Esophagus squamous epithelium (tissue), 5 donors: ENCODE results near the gene YTHDC1. TPM values are rescaled to one million over a fixed set of nuclear protein-coding genes. Genes with fewer than 3 reads are reported as not detected.

Source experiments
- DNase-seq: peaks from one replicate; lab custom pipeline; 2025; lab: John Stamatoyannopoulos, UW
- H3K27ac ChIP-seq, 4 donors: fragments of 200-600 bp; sonication (generic); one replicate each; pipeline ENCODE4 v1.5.1; 2016 to 2019; ENCODE audit warnings: mild to moderate bottlenecking in 1 of 4
- H3K27me3 ChIP-seq, 4 donors: fragments of 200-600 bp; sonication (generic); 1 replicate in 3 of 4; 2 replicates in 1 of 4; pipeline versions ENCODE4 v1.5.1 to v1.6.0; 2017 to 2021; ENCODE audit warnings: antibody characterized with exemption in 1 of 4
- H3K36me3 ChIP-seq, 3 donors: fragments of 200-600 bp; sonication (generic); one replicate each; pipeline ENCODE4 v1.5.1; 2016 to 2019
- H3K4me1 ChIP-seq, 3 donors: fragments of 200-600 bp; sonication (generic); one replicate each; pipeline ENCODE4 v1.5.1; 2017 to 2019
- H3K4me3 ChIP-seq, 4 donors: fragments of 200-600 bp; sonication (generic); 1 replicate in 3 of 4; 2 replicates in 1 of 4; pipeline ENCODE4 v1.5.1; 2016 to 2019; ENCODE audit warnings: mild to moderate bottlenecking in 2 of 4, moderate library complexity in 1 of 4
- H3K9me3 ChIP-seq, 3 donors: fragments of 200-600 bp; sonication (generic); one replicate each; pipeline ENCODE4 v1.5.1; 2016 to 2019
- CTCF ChIP-seq, 6 experiments: fragments of 450-650 bp in 4 of 6; fragments of 200-600 bp in 2 of 6; sonication (generic) in 2 of 6; IDR thresholded peaks; one replicate each; pipeline ENCODE4 v1.5.1; 2016 to 2019; ENCODE audit warnings: antibody characterized with exemption in 6 of 6, mild to moderate bottlenecking in 4 of 6, moderate library complexity in 4 of 6
- POLR2A ChIP-seq, 4 donors: fragments of 450-650 bp; IDR thresholded peaks; one replicate each; pipeline ENCODE4 v1.6.1; 2017; ENCODE audit warnings: antibody characterized with exemption in 4 of 4, mild to moderate bottlenecking in 4 of 4, moderate library complexity in 3 of 4
- WGBS, 2 donors: methylation state at CpG; one replicate each; pipeline ENCODE4 v1.1.5; 2018; 5-methylcytosine and 5-hydroxymethylcytosine counted together
- intact Hi-C: fragments of 100-400 bp; cut with DNase I; formaldehyde crosslinking; loops from one replicate; pipeline ENCODE4 v1.15.0; 2022
- total RNA-seq, 4 donors: library from RNA; depleted of rRNA; stranded (reverse); fragments of >200 nt; gene quantifications; one replicate each; pipeline ENCODE4 v1.1.0, GENCODE V29; 2016
- donor health status: DM: yes; HTN: yes; CAD: no.

The YTHDC1 gene
- total RNA-seq, 4 donors from 2014 or later = 36.1 to 79.9 (median 50.7) TPM

- Histone ChIP-seq H3K9me3 (no peaks in the 10 kb centered on the region), H3K27me3 (no peaks in the 10 kb centered on the region), H3K27ac (no peak overlapping the region), H3K4me1 (peaks cover 0 to 50% (median 34%) of the 10 kb centered on the region in 3 donors), H3K4me3 (no peak overlapping the region), H3K36me3 (peaks cover 0 to 56% (median 4%) of the 10 kb centered on the region in 3 donors)
- intact Hi-C loops = no loop called here
- no peak for DNase-seq
- no peak for TF ChIP-seq POLR2A (IDR thresholded peaks at IDR 0.05)
- TF ChIP-seq CTCF (IDR thresholded peaks at IDR 0.05) = no peak
- 86 to 90% methylated on average over 7 of the region's 7 CpGs for WGBS, 2 donors
These were observed 12.4 kb downstream of the YTHDC1 start for GRCh38 chr4:68337522-68337921.

- H3K27me3 ChIP-seq = no peaks in the 10 kb centered on the region
- H3K4me3 ChIP-seq = no peak overlapping the region
- no peak overlapping the region for H3K27ac ChIP-seq
- intact Hi-C loops = no loop called here
- WGBS, 2 donors = 73 to 88% methylated on average over 1 of the region's 1 CpG
- no peaks in the 10 kb centered on the region for H3K9me3 ChIP-seq
- DNase-seq = no peak
- TF ChIP-seq POLR2A (IDR thresholded peaks at IDR 0.05) = no peak
- TF ChIP-seq CTCF (IDR thresholded peaks at IDR 0.05) = no peak
- peaks cover 0 to 62% (median 4%) of the 10 kb centered on the region in 3 donors for H3K36me3 ChIP-seq
- peaks cover 0 to 45% (median 29%) of the 10 kb centered on the region in 3 donors for H3K4me1 ChIP-seq
These were observed 12.9 kb downstream of the YTHDC1 start for GRCh38 chr4:68337004-68337403.

GRCh38 chr4:68336530-68336929 lies 13.4 kb downstream of the YTHDC1 start:
- Histone ChIP-seq H3K9me3 (no peaks in the 10 kb centered on the region), H3K36me3 (peaks cover 0 to 66% (median 4%) of the 10 kb centered on the region in 3 donors), H3K4me1 (peaks cover 0 to 41% (median 24%) of the 10 kb centered on the region in 3 donors), H3K4me3 (no peak overlapping the region), H3K27me3 (no peaks in the 10 kb centered on the region), H3K27ac (no peak overlapping the region)
- no peak for TF ChIP-seq POLR2A (IDR thresholded peaks at IDR 0.05)
- no peak for TF ChIP-seq CTCF (IDR thresholded peaks at IDR 0.05)
- no peak for DNase-seq
- intact Hi-C loops = no loop called here

- Histone ChIP-seq H3K27ac (no peak overlapping the region), H3K9me3 (no peaks in the 10 kb centered on the region), H3K36me3 (peaks cover 10 to 100% (median 28%) of the 10 kb centered on the region in 3 donors), H3K27me3 (no peaks in the 10 kb centered on the region), H3K4me3 (no peak overlapping the region), H3K4me1 (no peaks in the 10 kb centered on the region)
- intact Hi-C loops = no loop called here
- no peak for DNase-seq
- TF ChIP-seq CTCF (IDR thresholded peaks at IDR 0.05) = no peak
- no peak for TF ChIP-seq POLR2A (IDR thresholded peaks at IDR 0.05)
- 70 to 92% methylated on average over 1 of the region's 1 CpG for WGBS, 2 donors
These were observed 23.7 kb downstream of the YTHDC1 start for GRCh38 chr4:68326141-68326540.

- 66 to 80% methylated on average over 4 of the region's 4 CpGs for WGBS, 2 donors
- H3K4me3 ChIP-seq = no peak overlapping the region
- no peak for DNase-seq
- H3K4me1 ChIP-seq = no peaks in the 10 kb centered on the region
- H3K27me3 ChIP-seq = no peaks in the 10 kb centered on the region
- H3K27ac ChIP-seq = no peak overlapping the region
- peaks cover 10 to 97% (median 23%) of the 10 kb centered on the region in 3 donors for H3K36me3 ChIP-seq
- no peak for TF ChIP-seq CTCF (IDR thresholded peaks at IDR 0.05)
- no peak for TF ChIP-seq POLR2A (IDR thresholded peaks at IDR 0.05)
- intact Hi-C loops = no loop called here
- H3K9me3 ChIP-seq = no peaks in the 10 kb centered on the region
These were observed 25.2 kb downstream of the YTHDC1 start for GRCh38 chr4:68324519-68325262.
